Stimulated activated CD4-positive, alpha-beta T cell treated with anti-CD3 and anti-CD28 coated beads, Interleukin-12 subunit alpha, Interleukin-12 subunit beta, amount 100 ng/mL, for 24 hours (primary cell): ENCODE results near the gene TTL.
"Not testable (repeated sequence)": the region's sequence is repeated elsewhere in the genome, so short reads cannot be mapped to it uniquely, and the experiment has no call there.

Experiments used
- DNase-seq, 2 experiments: peaks; one replicate each; pipeline ENCODE4 v3.0.0-alpha.2; 2020; ENCODE audit warnings: low read depth in 2 of 2

The TTL gene

GRCh38 chr2:112481528-112482233 is at the start of gene TTL:
Gene TTL, plus strand, starts transcription at chr2:112482156. Its CDS starts 189 bp downstream, at chr2:112482345.
- peak; percentile 59 to 65 for DNase-seq

- not testable (repeated sequence) for DNase-seq
Observed at GRCh38 chr2:112432390-112432734, 49.6 kb upstream of the TTL start.

GRCh38 chr2:112432735-112433479 is 49.0 kb upstream of the TTL start:
- DNase-seq = not testable (repeated sequence)

- DNase-seq = peak; percentile 57 to 78
Observed at GRCh38 chr2:112433480-112433879, 48.5 kb upstream of the TTL start, which contains the start of gene RGPD8. Gene RGPD8, minus strand, starts transcription at chr2:112433645. Its CDS starts 192 bp downstream, at chr2:112433453.

GRCh38 chr2:112433932-112434730 is 47.8 kb upstream of the TTL start:
- no peak for DNase-seq

GRCh38 chr2:112434890-112435715 is 46.9 kb upstream of the TTL start:
- not testable (repeated sequence) for DNase-seq

GRCh38 chr2:112435716-112436431 is 46.1 kb upstream of the TTL start:
- DNase-seq = not testable (repeated sequence)

- DNase-seq = not testable (repeated sequence)
Observed at GRCh38 chr2:112436993-112437392, 45.0 kb upstream of the TTL start.

- DNase-seq = not testable (repeated sequence)
Observed at GRCh38 chr2:112437405-112437831, 44.5 kb upstream of the TTL start.

- not testable (repeated sequence) for DNase-seq
Observed at GRCh38 chr2:112438603-112439261, 43.2 kb upstream of the TTL start.

- not testable (repeated sequence) for DNase-seq
Observed at GRCh38 chr2:112444256-112444655, 37.7 kb upstream of the TTL start.

GRCh38 chr2:112449854-112450253 is 32.1 kb upstream of the TTL start:
- DNase-seq = no peak

GRCh38 chr2:112451317-112451716 is 30.6 kb upstream of the TTL start:
- DNase-seq = no peak

- DNase-seq = no peak
Observed at GRCh38 chr2:112454586-112454985, 27.4 kb upstream of the TTL start.

GRCh38 chr2:112459372-112459771 is 22.6 kb upstream of the TTL start:
- no peak for DNase-seq

GRCh38 chr2:112462178-112462577 is 19.8 kb upstream of the TTL start:
- DNase-seq = no peak

GRCh38 chr2:112463256-112463655 is 18.7 kb upstream of the TTL start:
- DNase-seq = no peak

- DNase-seq = no peak
Observed at GRCh38 chr2:112465382-112465781, 16.6 kb upstream of the TTL start.

GRCh38 chr2:112472547-112473263 is 9.3 kb upstream of the TTL start:
- no peak for DNase-seq
